Smooth muscle cell (in vitro differentiated cells): ENCODE results near the gene RERE. TPM values are rescaled to one million over a fixed set of nuclear protein-coding genes. Genes with fewer than 3 reads are reported as not detected.
A peak's percentile ranks its signal among the peaks of the same experiment; 100 is the strongest.

Source experiments
- DNase-seq: peaks from one replicate; lab custom pipeline; 2025; ENCODE audit not compliant: unreplicated experiment; lab: John Stamatoyannopoulos, UW
- H2AFZ ChIP-seq: fragments of 200-600 bp; sonication (generic); 2 replicates; pipeline ENCODE4 v1.6.0; 2016; ENCODE audit warnings: antibody characterized with exemption, low read depth, mild to moderate bottlenecking
- H3F3A ChIP-seq: fragments of 200-600 bp; sonication (generic); 2 replicates; pipeline ENCODE4 v1.6.0; 2017; ENCODE audit warnings: antibody characterized with exemption, low read depth
- H3K27ac ChIP-seq: fragments of 200-600 bp; sonication (generic); 2 replicates; pipeline ENCODE4 v1.5.1; 2016; ENCODE audit warnings: low read depth, mild to moderate bottlenecking
- H3K27me3 ChIP-seq: fragments of 200-600 bp; sonication (generic); 2 replicates; pipeline ENCODE4 v1.6.1; 2016; ENCODE audit warnings: low read depth, mild to moderate bottlenecking
- H3K36me3 ChIP-seq: fragments of 200-600 bp; sonication (generic); 2 replicates; pipeline ENCODE4 v1.5.1; 2016; ENCODE audit warnings: low read depth
- H3K4me1 ChIP-seq: fragments of 200-600 bp; sonication (generic); 2 replicates; pipeline ENCODE4 v1.5.1; 2016; ENCODE audit warnings: low read depth
- H3K4me2 ChIP-seq: fragments of 200-600 bp; sonication (generic); 2 replicates; pipeline ENCODE4 v1.6.0; 2016; ENCODE audit warnings: mild to moderate bottlenecking
- H3K4me3 ChIP-seq: fragments of 200-600 bp; sonication (generic); 2 replicates; pipeline ENCODE4 v1.5.1; 2016; ENCODE audit warnings: mild to moderate bottlenecking
- H3K79me2 ChIP-seq: fragments of 200-600 bp; sonication (generic); 2 replicates; pipeline ENCODE4 v1.6.0; 2016; ENCODE audit warnings: low read depth, mild to moderate bottlenecking
- H3K9ac ChIP-seq: fragments of 200-600 bp; sonication (generic); 2 replicates; pipeline ENCODE4 v1.6.0; 2016; ENCODE audit warnings: low read depth
- H3K9me3 ChIP-seq: fragments of 200-600 bp; sonication (generic); replicated peaks from 2 replicates; pipeline ENCODE4 v1.5.1; 2016; ENCODE audit warnings: low read depth
- H4K20me1 ChIP-seq: fragments of 200-600 bp; sonication (generic); 2 replicates; pipeline ENCODE4 v1.6.0; 2016; ENCODE audit warnings: low read depth
- WGBS: methylation state at CpG from one replicate; pipeline ENCODE4 v1.1.7; 2016; ENCODE audit warnings: low lambda C conversion rate; 5-methylcytosine and 5-hydroxymethylcytosine counted together
- polyA plus RNA-seq: library from polyadenylated mRNA; unstranded; fragments of >200 nt; fragmentation: Nextera tagmentation; extraction: Ambion mirVana; gene quantifications from 2 replicates; pipeline ENCODE4 v1.2.1, GENCODE V29; 2016
- total RNA-seq: library from RNA; depleted of rRNA; stranded (reverse); fragments of >200 nt; gene quantifications from 2 replicates; pipeline ENCODE4 v1.2.3, GENCODE V29; 2014
- TF ChIP-seq, protein P1 (sequence below): fragments of 200-600 bp; sonication (generic); IDR thresholded peaks from 2 replicates; pipeline ENCODE4 v1.5.1; 2017; ENCODE audit warnings: borderline replicate concordance, mild to moderate bottlenecking, antibody characterized with exemption; ENCODE audit not compliant: insufficient read depth, poor library complexity, severe bottlenecking

Gene RERE
- total and polyA plus RNA-seq, 2 experiments from 2014 or later: 45.6 to 59.2 TPM

DNA sequence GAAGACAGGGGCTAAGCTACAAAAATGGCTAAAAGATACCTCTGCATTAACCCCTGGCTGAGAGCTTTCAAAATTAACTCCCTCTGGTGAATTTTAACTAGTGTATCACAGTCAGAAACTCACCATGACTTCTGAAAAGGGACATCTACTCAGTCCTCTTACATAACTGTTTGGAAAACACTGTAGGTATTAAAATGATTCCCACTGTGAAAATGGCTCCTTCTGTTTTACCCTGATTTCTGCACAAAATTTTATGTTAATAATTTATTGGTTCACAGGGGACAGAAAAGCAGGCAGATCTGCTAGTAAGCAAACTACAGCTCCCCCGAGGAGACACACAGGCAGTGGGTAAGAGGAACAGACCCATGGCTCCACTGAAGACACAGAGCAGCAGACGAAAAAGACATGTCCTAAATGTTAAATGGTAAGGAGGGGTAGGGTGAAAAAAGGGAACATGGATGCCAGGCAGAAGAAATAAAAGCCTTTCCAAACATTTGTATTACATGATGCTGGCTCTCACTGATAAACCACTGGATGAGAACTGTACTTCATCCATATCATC is 387.8 kb downstream of the RERE start:
- H3F3A ChIP-seq: peaks cover 22% of the 10 kb centered on the region
- H3K4me2 ChIP-seq: no peak overlapping the region
- H4K20me1 ChIP-seq: peaks cover 93% of the 10 kb centered on the region
- no peak overlapping the region for H3K4me3 ChIP-seq
- TF ChIP-seq, protein P1, sequence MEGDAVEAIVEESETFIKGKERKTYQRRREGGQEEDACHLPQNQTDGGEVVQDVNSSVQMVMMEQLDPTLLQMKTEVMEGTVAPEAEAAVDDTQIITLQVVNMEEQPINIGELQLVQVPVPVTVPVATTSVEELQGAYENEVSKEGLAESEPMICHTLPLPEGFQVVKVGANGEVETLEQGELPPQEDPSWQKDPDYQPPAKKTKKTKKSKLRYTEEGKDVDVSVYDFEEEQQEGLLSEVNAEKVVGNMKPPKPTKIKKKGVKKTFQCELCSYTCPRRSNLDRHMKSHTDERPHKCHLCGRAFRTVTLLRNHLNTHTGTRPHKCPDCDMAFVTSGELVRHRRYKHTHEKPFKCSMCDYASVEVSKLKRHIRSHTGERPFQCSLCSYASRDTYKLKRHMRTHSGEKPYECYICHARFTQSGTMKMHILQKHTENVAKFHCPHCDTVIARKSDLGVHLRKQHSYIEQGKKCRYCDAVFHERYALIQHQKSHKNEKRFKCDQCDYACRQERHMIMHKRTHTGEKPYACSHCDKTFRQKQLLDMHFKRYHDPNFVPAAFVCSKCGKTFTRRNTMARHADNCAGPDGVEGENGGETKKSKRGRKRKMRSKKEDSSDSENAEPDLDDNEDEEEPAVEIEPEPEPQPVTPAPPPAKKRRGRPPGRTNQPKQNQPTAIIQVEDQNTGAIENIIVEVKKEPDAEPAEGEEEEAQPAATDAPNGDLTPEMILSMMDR: no peak
- no peak overlapping the region for H2AFZ ChIP-seq
- no peaks in the 10 kb centered on the region for H3K9me3 ChIP-seq
- peaks cover 24% of the 10 kb centered on the region for H3K79me2 ChIP-seq
- no peak overlapping the region for H3K9ac ChIP-seq
- H3K27ac ChIP-seq: no peak overlapping the region
- H3K36me3 ChIP-seq: no peaks in the 10 kb centered on the region
- 93% methylated on average over 2 of the region's 2 CpGs for WGBS
- H3K27me3 ChIP-seq: no peaks in the 10 kb centered on the region
- DNase-seq: no peak
- H3K4me1 ChIP-seq: peaks cover 6% of the 10 kb centered on the region

DNA sequence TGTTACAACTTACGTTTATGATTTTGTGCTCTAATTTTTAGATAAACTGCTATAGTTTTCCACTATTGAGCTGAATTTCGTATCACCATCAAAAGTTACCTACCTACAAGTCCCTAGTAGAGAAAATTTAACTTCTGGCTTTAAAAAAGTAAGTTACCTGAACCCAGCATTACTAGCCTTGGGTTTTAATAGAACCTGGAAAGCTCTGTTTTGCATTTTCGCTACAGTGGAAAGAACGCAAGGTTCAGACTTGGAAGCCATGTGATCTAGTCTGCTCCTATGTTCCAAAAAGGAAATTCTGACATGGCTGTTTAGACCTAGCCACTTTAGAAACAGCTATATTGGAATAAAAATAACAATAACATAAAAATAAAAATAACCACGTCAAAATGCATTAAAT is 389.0 kb downstream of the RERE start:
- TF ChIP-seq, protein P1: no peak
- Histone ChIP-seq H3K27me3 (no peaks in the 10 kb centered on the region), H2AFZ (no peak overlapping the region), H4K20me1 (peaks cover 88% of the 10 kb centered on the region), H3K4me2 (no peak overlapping the region), H3K36me3 (no peaks in the 10 kb centered on the region), H3K4me1 (peaks cover 9% of the 10 kb centered on the region), H3K27ac (peak overlapping the region; percentile 67), H3K9me3 (no peaks in the 10 kb centered on the region), H3K9ac (no peak overlapping the region), H3K4me3 (no peak overlapping the region), H3K79me2 (peaks cover 24% of the 10 kb centered on the region), H3F3A (peaks cover 25% of the 10 kb centered on the region)
- WGBS: 98% methylated on average over 5 of the region's 5 CpGs
- no peak for DNase-seq

DNA sequence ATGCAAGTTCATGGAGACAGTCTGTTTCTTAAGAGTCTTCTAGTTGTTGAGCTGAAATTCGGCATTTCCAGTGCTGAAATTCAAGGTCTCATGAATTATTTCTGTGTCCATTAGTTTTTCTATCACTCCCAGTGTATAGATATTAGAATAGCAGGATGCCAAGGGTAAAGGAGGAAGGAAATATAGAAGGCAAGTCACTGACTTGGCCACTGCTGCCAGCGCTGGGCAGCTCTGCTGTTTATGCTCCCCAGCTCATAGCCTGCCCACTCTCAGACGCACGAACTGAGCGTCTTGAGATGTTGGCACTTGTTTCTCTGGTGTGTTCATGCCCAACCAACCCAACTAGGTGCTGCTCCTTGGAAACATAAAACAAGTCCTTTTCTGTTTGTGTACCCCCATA is 389.5 kb downstream of the RERE start:
- Histone ChIP-seq H3K4me3 (no peak overlapping the region), H3K4me1 (peaks cover 9% of the 10 kb centered on the region), H3K9ac (no peak overlapping the region), H3K27ac (peak overlapping the region; percentile 67), H3K27me3 (no peaks in the 10 kb centered on the region), H4K20me1 (peaks cover 89% of the 10 kb centered on the region), H3K36me3 (no peaks in the 10 kb centered on the region), H3K4me2 (no peak overlapping the region), H3K9me3 (no peaks in the 10 kb centered on the region), H3K79me2 (peaks cover 26% of the 10 kb centered on the region), H3F3A (peaks cover 25% of the 10 kb centered on the region), H2AFZ (no peak overlapping the region)
- TF ChIP-seq, protein P1: no peak
- 92% methylated on average over 5 of the region's 5 CpGs for WGBS
- no peak for DNase-seq

DNA sequence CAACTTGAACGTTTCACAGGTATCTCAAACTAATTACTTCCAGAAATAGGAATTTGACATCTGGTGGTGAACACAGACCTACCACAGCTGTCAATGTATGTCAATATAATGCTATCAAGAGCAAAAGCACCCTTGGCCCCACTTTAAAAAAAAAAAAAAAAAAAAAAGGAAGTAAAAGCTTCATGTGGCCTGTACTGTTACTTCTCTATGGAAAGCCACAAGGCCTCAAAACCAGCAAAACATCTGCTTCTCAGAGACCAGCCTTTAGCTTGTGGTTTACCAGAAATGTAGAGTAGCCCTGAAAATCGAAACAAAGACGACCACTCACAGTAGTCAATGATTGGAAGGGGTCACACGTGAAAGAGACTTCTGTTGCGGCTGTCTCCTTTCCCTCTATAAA is 389.9 kb downstream of the RERE start:
- no peaks in the 10 kb centered on the region for H3K36me3 ChIP-seq
- peaks cover 27% of the 10 kb centered on the region for H3K79me2 ChIP-seq
- DNase-seq: no peak

More for the DNA sequence above, 389.9 kb downstream of the RERE start:
- peaks cover 10% of the 10 kb centered on the region for H3K4me1 ChIP-seq
- H3K4me3 ChIP-seq: no peak overlapping the region
- no peak overlapping the region for H2AFZ ChIP-seq
- TF ChIP-seq, protein P1: no peak
- peak overlapping the region; percentile 67 for H3K27ac ChIP-seq
- no peak overlapping the region for H3K4me2 ChIP-seq
- H3K9ac ChIP-seq: no peak overlapping the region
- H3F3A ChIP-seq: peaks cover 27% of the 10 kb centered on the region
- H3K27me3 ChIP-seq: no peaks in the 10 kb centered on the region
- H4K20me1 ChIP-seq: peaks cover 89% of the 10 kb centered on the region
- WGBS: 46% methylated on average over 5 of the region's 5 CpGs
- H3K9me3 ChIP-seq: no peaks in the 10 kb centered on the region
